Hematopoietic multipotent progenitor cell treated with erythropoietin and hydrocortisone succinate and interleukin-3 and kit ligand, for 6 days (in vitro differentiated cells): Measurements from ENCODE around the gene NCS1.

Experiments used
- DNase-seq: peaks from one replicate; pipeline ENCODE4 v3.0.0-alpha.2; 2015

The NCS1 gene

DNA sequence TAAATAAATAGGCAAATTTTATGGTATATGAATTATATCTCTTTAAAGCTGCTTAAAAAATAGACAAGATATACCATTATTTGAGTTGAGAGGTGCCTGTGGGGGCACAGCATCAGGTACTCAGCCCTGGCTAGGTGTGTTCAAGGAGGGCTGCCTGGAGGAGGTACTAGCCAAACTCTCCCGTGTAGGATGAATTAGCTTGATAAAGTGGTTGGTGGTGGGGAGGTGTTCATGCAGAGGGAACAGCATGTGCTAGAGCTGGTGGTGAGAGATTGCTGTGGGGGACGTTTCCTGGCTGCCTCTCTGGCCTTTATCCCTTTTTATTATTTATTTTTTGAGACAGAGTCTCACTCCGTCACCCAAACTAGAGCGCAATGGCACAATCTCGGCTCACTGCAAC is 23.2 kb upstream of the NCS1 start:
- DNase-seq: no peak

- DNase-seq: no peak
Measured at GRCh38 chr9:130149654-130150286, 22.4 kb upstream of the NCS1 start.

DNA sequence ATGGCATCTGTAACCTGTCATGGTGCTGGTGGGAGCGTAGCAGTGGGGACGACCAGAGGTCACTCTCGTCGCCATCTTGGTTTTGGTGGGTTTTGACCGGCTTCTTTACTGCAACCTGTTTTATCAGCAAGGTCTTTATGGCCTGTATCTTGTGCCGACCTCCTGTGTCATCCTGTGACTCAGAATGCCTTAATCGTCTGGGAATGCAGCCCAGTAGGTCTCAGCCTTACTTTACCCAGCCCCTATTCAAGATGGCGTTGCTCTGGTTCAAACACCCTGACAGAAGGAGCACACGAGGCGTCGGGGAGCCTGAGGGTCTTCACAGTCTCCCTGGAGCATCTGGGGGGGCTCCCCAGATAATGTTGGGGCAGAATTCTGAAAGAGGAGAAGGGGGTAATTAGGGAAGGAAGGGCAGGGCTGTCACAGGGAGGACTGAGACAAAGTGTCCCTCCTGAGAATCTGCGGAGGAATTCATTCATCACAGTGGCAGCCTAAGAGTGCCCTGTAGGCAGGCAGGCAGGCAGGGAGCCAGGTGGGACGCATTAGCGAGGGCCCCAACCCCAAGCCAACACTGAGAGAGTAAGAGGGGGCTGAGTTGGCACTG is 21.3 kb upstream of the NCS1 start:
- no peak for DNase-seq

- DNase-seq: no peak
Measured at GRCh38 chr9:130154816-130155215, 17.4 kb upstream of the NCS1 start.

DNA sequence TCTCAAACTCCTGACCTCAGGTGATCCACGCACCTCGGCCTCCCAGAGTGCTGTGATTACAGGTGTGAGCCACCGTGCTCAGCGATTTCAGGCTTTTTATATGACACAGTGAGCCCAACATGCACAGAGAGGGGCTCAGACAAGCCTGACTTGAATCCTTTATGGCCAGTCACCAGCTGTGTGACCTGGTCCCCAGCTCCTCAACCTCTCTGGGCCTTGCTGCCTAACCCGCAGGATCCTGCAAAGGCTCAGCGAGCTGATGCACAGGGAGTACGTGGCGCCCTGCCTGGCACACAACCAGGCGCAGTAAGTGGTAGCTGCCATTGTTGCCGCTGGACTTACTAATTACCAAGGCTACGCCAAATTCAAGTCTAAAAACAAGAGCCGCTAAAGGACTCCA is 16.6 kb upstream of the NCS1 start:
- no peak for DNase-seq

- no peak for DNase-seq
Measured at GRCh38 chr9:130156672-130157071, 15.5 kb upstream of the NCS1 start.

DNA sequence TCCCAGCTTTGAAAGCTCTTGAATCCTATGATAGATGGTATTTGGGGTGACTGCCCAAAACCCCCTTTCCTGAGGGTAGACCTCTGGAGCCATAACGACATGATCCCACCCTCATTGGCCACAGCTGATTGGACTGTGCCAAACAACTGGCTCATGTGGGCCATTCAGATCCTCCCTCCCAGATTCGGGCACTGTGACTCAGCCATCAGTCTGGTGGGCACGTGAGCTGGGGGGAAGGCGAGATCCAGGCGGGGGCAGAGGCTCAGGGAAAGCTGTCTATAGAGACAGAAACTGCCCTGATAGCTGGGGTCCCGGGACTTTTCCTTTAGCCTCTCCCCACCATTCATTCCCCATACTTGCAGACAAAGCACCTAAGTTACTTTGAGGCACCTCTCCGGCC is 15.1 kb upstream of the NCS1 start:
- DNase-seq: no peak

GRCh38 chr9:130158001-130158400 is 14.2 kb upstream of the NCS1 start:
- no peak for DNase-seq

GRCh38 chr9:130159057-130159456 is 13.1 kb upstream of the NCS1 start:
- DNase-seq: no peak

GRCh38 chr9:130159915-130160670 is 12.1 kb upstream of the NCS1 start:
- no peak for DNase-seq

DNA sequence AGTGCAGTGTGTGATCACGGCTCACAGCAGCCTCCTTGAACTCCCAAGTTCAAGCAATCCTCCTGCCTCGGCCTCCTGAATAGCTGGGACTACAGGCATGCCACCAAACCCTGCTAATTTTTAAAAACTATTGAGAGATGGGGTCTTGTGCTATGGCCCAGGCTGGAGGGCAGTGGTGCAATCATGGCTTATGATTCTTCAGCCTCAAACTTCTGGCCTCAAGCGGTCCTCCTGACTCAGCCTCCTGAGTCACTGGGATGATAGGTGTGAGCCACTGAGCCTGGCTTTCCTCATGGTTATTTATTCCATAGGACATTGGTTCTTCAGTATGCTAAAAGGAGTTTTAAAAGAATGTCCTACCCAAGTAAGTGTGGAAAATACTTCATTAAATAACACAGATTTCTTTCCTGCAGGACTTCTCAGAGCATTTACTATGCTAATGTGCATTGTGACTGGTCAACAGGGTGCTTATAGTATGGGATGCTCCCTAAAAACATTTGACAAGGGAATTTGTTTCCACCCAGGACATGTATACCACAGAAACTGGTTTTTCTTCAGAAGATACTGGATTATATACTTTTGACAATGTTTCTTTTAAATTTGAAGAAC is 11.2 kb upstream of the NCS1 start:
- no peak for DNase-seq

DNA sequence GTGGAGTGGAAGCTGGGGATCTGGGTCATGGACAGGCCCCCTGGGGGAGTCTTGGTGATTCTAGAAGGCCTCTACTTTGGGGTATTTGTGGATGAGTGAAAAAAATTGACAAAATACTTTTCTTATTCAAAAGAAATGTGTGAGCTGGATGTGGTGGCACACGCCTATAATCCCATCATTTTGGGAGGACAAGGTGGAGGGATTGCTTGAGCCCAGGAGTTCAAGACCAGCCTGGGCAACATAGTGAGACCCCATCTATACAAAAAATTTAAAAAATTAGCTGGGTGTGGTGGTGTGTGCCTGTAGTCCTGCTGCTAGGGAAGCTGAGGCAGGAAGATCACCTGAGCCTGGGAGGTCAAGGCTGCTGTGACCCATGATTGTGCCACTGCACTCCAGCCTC is 6.6 kb upstream of the NCS1 start:
- no peak for DNase-seq

- DNase-seq: no peak
Measured at GRCh38 chr9:130166399-130166798, 5.8 kb upstream of the NCS1 start.

DNA sequence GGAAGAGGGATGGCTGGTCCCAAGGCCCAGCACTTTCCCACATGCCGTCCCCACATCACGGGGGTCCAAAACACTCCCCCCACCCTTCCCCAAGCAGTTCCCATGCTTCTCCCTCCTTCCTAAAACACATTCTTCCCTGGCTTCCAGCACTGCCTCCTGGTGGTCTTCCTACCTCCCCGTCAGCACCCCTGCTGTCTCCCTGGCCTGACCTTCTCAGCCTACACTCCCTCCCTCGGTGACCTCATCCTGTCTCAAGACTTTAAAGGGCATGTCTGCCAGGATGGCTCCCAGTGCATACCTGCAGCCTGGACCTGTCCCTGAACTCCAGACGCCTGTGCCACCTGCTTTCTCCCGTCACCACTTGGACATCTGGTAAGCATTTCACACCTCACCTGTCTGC is 4.3 kb upstream of the NCS1 start:
- DNase-seq: no peak

- no peak for DNase-seq
Measured at GRCh38 chr9:130171226-130172148, 717 bp upstream of the NCS1 start.

DNA sequence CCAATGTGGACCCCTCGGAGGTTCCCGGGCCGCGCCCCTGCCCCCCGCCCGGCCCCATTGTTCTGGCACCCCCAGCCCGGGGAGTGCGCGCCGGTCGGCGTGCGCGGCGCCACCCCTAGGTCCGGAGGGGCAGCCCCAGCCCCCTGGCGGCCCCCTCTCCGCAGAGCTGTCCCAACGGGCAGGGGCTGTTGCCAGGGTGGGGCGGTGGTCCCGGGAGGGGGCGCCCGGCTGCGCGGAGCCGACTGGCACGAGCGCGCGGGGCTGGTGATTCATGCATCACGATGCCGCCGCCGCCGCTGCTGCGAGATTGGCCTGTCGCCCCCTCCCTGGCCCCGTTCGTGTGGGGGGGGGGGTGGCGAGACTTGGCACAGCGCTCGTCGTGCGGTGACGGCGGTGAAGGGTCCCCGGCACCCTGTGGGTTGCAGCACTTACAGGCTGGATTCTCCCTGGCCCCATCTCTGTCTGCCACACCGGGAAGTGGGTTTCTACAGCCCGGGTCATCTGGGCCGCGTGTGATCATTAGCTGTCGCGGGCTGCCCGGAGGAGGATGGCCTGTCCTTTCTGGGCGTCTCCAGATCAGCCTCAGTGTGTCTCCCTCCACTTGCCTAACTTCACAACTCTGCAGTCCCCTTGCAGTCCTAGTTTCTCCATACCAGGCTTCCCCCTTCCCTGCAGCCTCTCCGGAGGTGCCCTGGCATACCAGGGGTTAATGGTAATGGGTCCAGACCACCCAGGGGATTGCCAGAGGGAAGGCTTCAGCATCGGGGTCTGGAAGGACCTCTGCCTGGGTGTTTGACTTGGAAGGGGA is 858 bp downstream of the NCS1 start:
- DNase-seq: peak; percentile 47

DNA sequence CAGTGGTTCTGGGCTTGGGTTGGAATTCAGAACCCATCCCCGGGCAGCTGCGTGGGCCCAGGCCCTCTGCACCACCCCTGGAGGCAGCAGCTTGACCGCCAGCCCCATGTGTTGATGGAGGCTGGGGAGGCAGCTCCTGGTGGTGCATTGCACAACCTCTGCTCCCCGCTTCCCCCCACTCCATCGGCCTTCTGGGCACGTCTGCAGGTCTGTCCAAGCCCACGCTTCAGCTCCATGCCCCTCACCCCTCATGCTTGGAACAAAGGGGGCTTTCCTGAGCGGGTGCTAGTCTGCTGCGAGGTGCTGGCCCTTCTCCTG is 1.4 kb downstream of the NCS1 start:
- no peak for DNase-seq

- DNase-seq: no peak
Measured at GRCh38 chr9:130174025-130174424, 1.8 kb downstream of the NCS1 start.

DNA sequence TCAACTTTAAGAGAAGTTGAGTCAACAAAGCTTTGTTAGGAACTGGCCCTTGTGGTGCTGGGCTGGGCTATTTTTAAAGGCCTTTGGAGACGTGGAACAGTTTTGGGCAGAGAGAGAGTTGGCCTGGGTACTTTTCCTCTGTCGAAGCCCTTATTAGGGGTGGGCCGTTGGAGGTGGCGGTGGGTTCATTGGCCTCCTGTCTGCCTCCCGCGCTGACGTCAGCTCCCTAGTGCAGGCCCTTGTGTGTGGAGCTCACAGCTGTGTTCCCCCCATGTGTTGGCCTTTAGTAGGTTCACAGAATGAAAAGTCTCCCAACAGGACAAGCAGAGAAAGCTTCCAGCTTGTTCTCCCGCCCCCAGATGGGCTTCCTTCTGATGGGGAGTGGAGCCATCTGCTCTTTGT is 2.7 kb downstream of the NCS1 start:
- DNase-seq: no peak

DNA sequence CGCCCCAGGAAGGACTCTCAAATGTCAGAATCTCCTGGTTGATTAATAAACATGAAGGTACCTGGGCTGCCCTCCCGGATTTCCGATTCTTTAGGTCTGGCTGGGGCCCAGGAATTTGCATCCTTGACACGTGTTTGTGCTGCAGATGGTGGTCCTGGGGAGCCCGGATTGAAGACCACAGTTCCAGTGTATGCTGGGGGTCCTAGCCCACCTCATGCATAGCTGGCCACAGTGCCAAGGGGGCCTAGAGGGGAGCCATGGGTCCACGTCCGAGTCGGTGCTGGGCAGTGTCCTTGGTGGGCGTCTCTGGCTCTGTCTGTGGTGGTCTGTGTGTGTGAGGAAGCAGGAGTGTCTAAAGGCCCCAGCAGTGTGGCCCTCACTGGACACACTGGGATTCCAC is 3.2 kb downstream of the NCS1 start:
- DNase-seq: no peak

GRCh38 chr9:130176760-130177159 is 4.6 kb downstream of the NCS1 start:
- no peak for DNase-seq
